Activated CD4-positive, alpha-beta T cell treated with anti-CD3 and anti-CD28 coated beads for 4 hours (primary cell): Measurements from ENCODE around the gene TMIE.

Experiments used
- DNase-seq, 2 donors: peaks; one replicate each; pipeline ENCODE4 v3.0.0-alpha.2; 2020

The TMIE gene

GRCh38 chr3:46669191-46669999 lies 31.8 kb upstream of the TMIE start:
- DNase-seq = no peak

GRCh38 chr3:46670000-46670890 lies 30.9 kb upstream of the TMIE start:
- DNase-seq = no peak

DNA sequence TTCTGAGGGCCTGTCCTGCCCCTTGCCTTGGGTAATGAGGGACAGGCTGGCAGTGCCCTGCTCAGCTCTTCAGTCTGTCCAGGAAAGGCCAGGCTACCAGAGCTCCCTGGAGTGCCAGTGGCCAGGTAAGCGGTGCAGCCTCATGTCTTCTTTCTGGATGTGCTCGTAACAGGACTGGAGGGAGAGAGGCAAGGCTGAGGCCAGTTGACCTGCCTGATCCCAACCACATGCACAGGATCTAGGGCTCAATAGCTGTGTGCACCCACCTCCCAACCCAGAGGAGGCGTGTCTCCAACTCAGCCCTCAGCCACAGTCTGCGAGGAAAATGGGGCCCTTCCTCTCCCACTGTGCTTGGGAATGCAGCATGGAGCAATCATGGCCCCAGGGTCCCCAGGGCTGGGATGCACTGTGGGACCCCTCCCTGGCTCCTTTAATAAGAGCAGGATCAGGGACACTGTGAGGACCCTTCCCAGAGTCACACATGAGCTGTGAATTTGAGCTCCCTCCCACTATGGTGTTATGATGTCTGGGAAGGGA lies 30.2 kb upstream of the TMIE start:
- DNase-seq = peak in 1 of 2 donors; percentile 0

GRCh38 chr3:46671541-46672348 lies 29.4 kb upstream of the TMIE start:
- no peak for DNase-seq

DNA sequence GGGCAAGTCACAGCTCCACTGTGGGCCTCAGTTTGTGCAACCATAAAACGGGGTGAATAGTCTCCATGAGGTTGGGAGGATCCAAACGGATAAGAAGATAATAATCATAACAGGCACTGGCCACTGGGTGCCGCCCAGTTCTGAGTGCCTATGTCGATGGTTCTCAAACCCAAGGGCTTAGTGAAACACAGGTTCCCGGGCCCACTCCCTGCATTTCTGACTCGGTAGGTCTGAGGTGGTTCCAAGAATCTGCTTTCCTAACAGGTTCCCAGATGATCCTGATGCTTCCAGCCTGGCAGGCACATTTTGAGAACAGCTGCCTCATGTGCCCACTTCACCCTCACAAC lies 28.9 kb upstream of the TMIE start:
- DNase-seq = no peak

DNA sequence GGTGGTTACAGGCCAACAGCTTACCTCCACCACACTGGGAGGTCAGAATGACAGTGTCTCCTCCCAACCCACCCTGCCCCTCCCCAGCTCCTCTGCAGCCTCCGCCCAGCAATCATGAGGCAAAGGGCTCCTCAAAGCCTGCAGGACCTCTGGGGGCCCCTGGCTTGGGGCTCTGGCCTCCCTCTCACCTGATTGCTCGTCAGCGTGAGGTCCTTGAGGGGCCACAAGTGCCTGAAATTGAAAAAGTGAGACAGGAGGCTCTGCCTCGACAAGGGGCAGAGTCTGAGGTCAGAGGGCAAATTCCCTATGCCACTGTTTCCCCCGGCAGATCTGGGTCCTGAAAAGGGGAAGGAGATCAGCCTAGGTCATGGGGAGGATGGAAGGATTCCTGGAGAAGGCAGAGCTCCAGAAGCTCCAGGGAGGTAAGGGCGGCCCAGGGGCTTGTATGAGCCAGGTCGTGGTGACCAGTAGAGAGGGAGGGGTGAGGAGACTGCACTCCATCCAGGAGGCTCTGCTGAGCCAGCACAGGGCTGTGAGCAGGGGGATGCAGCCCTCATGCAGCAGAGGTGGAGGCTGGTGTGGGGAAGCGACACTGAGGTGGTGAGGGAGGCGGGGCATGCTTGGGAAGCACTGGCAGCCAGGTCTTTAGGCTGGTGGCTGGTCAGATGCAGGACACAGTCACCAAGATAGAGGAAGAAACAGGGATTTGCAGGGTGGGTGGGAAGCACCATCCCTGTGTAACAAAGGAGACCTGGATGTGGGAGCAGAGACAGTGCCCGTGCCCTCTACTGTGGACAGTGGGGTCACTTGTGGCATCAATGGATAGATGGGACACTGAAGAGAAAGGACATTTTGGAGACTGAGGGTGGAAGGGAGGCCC lies 27.8 kb upstream of the TMIE start:
- no peak for DNase-seq

DNA sequence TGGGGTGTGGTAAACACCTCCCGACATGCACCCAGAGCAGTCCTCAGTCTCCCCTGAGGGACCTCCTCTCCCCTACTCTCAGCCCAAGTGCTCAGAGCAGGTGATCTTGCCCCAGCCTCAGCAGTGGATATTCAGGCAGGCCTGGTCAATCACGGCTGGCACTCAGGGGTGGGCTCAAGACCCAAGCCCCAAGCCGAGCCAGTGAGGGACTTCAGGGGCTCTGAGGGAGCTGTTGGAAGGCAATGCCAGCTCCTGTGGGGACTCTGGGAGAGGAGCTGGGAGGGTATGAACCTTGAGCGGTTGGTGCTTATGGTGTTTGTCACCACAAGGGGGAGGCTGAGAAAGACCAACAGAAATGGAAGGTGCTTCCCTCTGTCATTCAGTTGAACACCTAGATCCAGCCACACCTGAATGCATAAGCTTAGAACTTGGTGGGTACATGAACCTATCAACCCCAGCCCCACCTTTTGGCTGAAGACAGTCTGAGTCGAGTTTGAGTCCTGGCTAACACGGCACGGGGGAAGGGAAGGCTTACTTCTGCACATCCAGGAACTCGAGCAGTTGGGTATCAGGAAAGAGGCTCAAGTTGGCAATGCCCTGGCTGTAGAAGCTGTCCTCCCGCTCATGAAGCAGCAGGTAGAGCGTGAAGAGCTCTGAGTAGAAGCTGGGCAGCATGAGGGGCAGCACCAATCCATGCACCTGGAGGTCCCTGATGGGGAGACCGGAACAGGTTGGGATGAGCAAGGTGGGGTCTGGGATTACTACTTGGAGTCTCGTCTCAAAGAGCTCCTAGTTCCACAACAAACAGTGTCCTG lies 27.0 kb upstream of the TMIE start:
- DNase-seq = no peak

DNA sequence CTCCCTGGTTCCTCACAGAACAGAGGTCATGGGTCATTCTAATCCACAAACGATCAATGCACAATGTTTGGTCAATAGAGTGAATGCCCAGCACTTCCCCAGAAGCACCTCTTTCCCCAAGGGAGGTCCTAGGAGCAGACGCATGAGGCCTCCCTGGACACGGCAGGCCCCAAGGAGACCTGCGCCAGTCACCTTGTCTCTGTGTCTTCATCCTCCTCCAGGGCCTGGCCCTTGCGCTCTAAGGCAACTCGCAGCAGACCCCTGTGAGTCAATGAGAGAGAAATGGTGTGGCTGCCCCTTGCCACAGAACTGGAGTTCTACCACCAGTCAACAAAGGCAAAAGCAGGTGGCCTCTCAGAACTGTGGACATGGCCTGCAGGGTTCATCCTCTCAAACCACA lies 25.8 kb upstream of the TMIE start:
- DNase-seq = no peak

DNA sequence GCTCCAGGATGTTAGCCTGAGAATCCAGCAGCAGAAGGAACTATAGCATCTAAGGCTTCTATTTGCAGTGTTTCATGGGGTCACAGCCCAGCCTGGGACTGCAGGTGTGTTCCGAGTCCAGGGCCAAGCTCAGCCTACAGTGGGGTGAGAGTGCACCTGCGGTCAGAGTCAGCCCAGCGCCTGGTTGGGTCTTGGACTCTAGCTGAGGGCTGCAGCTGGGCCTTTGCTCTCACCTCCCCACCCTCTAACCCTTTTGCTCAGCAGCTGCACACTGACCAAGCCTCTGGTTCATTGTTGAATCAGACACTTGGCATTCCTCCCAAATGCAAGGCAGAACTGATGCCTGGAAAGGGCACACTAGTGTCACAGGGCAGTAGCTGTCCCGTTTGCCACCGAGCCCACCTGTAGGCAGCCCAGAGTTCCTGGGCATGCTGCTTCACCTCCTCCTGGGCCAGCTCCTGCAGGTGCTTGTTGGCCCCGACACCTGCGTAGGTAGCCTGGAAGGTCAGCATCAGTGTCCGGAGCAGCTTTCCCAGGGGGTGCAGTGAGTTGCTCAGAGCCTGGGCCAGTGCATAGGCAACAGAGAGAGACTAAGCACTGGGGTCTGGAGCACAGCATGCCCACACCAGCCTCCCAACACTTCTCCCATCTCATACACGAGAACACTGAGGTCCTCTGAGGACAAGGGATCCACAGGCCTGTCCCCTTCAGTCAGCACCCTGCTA lies 25.2 kb upstream of the TMIE start:
- DNase-seq = no peak

GRCh38 chr3:46676601-46677410 lies 24.4 kb upstream of the TMIE start:
- DNase-seq = no peak

DNA sequence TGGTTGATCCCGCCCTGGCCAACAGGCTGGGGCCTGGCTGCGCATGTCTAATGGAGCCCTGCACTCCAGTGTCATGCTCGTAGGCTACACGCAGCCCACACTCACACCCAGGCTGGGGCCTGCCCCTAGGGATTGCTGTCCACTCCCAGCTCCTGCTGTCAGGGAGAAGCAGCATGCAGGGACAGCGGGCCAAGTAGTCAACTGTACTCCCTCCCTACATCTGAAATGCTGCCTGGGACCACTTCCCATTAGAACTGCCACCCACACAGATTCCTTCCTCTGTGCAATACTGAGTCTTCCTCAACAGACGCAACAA lies 23.8 kb upstream of the TMIE start:
- no peak for DNase-seq

GRCh38 chr3:46678280-46678679 lies 22.9 kb upstream of the TMIE start:
- DNase-seq = no peak

DNA sequence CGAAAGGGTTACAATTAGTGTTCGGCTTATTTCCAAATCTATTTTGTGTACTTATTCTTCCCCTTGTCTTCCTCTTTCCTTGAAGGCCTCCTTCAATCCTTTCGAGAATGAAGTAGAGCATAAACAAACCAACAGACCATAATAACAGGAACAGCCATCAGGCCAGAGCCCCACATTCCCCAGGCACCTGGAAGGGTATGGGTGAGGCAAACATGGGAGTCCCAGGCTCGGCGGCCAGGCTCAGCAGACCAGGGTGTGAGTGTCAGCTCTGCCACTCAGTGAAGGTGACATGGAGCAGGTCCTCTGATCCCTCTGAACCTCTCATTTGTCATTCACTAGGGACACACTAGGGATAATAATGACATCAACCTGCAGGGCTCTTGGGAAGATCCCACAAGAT lies 21.5 kb upstream of the TMIE start:
- DNase-seq = no peak

DNA sequence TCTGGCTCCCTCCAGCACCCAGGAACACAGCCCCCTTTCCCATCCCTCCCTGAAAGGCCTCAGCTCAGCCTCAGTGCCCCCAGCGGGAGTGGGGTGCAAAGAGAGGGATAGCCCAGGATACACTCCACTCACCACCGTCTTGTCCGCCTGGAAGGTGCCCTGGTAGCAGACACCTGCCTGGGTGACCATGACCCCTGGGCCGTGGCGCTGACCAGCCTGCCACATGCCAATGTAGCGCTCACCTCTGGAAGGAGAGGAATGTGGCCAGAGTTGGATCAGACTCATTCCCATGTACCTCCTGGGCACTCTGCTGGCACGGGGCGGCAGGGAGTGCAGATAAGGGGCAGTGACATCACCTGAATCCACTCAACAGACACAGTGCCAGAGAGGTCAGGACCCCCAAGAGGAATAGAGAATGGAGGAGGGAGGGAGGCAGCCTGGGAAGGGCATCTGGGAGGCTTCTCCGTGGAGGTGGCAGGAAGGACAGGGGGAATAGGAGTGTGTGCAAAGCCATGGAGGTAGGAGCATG lies 20.8 kb upstream of the TMIE start:
- no peak for DNase-seq

- DNase-seq = no peak
Observed at GRCh38 chr3:46681387-46681786, 19.8 kb upstream of the TMIE start.

- no peak for DNase-seq
Observed at GRCh38 chr3:46681856-46682540, 19.2 kb upstream of the TMIE start.

- no peak for DNase-seq
Observed at GRCh38 chr3:46682974-46683373, 18.2 kb upstream of the TMIE start.

GRCh38 chr3:46684891-46685290 lies 16.3 kb upstream of the TMIE start:
- no peak for DNase-seq

- DNase-seq = no peak
Observed at GRCh38 chr3:46685446-46685845, 15.7 kb upstream of the TMIE start.
